MM.1S (cell line): ENCODE measurements around the gene DDX39A.

Experiments used
- DNase-seq: peaks from one replicate; pipeline ENCODE4 v3.0.0-alpha.2; 2015
- H2AFZ ChIP-seq: fragments of 300-600 bp; sonication (generic); 2 replicates; pipeline ENCODE4 v1.6.0; 2016; ENCODE audit warnings: antibody characterized with exemption, low read length
- H3F3A ChIP-seq: fragments of 300-600 bp; sonication (generic); 2 replicates; pipeline ENCODE4 v1.6.1; 2016; ENCODE audit warnings: mild to moderate bottlenecking, antibody characterized with exemption, low read length, moderate library complexity, mixed read lengths; ENCODE audit not compliant: insufficient read depth
- H3K27ac ChIP-seq: fragments of 300-600 bp; sonication (generic); 2 replicates; pipeline ENCODE4 v1.5.1; 2016; ENCODE audit warnings: mild to moderate bottlenecking, low read length
- H3K27me3 ChIP-seq: fragments of 300-600 bp; sonication (generic); replicated peaks from 2 replicates; pipeline ENCODE4 v1.6.0; 2016; ENCODE audit warnings: low read length; ENCODE audit not compliant: insufficient read depth
- H3K36me3 ChIP-seq: fragments of 300-600 bp; sonication (generic); replicated peaks from 2 replicates; pipeline ENCODE4 v1.6.1; 2016; ENCODE audit warnings: mild to moderate bottlenecking, low read length, mixed read lengths; ENCODE audit not compliant: insufficient read depth
- H3K4me1 ChIP-seq: fragments of 300-600 bp; sonication (generic); 2 replicates; pipeline ENCODE4 v1.6.1; 2016; ENCODE audit warnings: low read length, mixed read lengths
- H3K4me2 ChIP-seq: fragments of 300-600 bp; sonication (generic); 2 replicates; pipeline ENCODE4 v1.6.0; 2016; ENCODE audit warnings: low read depth, low read length
- H3K4me3 ChIP-seq: fragments of 300-600 bp; sonication (generic); 2 replicates; pipeline ENCODE4 v1.5.1; 2016; ENCODE audit warnings: low read length, mixed read lengths
- H3K79me2 ChIP-seq: fragments of 300-600 bp; sonication (generic); 2 replicates; pipeline ENCODE4 v1.6.1; 2016; ENCODE audit warnings: mixed run types, low read length, mixed read lengths
- H3K9ac ChIP-seq: fragments of 300-600 bp; sonication (generic); 2 replicates; pipeline ENCODE4 v1.6.1; 2016; ENCODE audit warnings: low read length, mixed read lengths
- H3K9me2 ChIP-seq: fragments of 300-600 bp; sonication (generic); replicated peaks from 2 replicates; pipeline ENCODE4 v1.6.1; 2016; ENCODE audit warnings: mild to moderate bottlenecking, low read length, mixed read lengths; ENCODE audit not compliant: insufficient read depth
- H3K9me3 ChIP-seq: fragments of 300-600 bp; sonication (generic); replicated peaks from 2 replicates; pipeline ENCODE4 v1.6.1; 2016; ENCODE audit warnings: mild to moderate bottlenecking, low read length, mixed read lengths; ENCODE audit not compliant: insufficient read depth
- H4K20me1 ChIP-seq: fragments of 300-600 bp; sonication (generic); 2 replicates; pipeline ENCODE4 v1.6.1; 2016; ENCODE audit warnings: mild to moderate bottlenecking, low read length, moderate library complexity, mixed read lengths; ENCODE audit not compliant: insufficient read depth
- CTCF ChIP-seq: fragments of 300-600 bp; sonication (generic); IDR thresholded peaks from 2 replicates; pipeline ENCODE4 v1.5.1; 2016; ENCODE audit warnings: antibody characterized with exemption, low read length, mixed read lengths
- EZH2 ChIP-seq: fragments of 300-600 bp; sonication (generic); optimal IDR thresholded peaks from 2 replicates; pipeline ENCODE3; 2017; ENCODE audit warnings: low read depth, mild to moderate bottlenecking, antibody characterized with exemption, low read length, mixed read lengths
- EZH2phosphoT487 ChIP-seq: fragments of 300-600 bp; sonication (generic); IDR thresholded peaks from 2 replicates; pipeline ENCODE4 v1.6.1; 2018; ENCODE audit warnings: antibody characterized with exemption, low read length

The DDX39A gene

GRCh38 chr19:14446336-14447036 is 27.3 kb upstream of the DDX39A start:
- H3K79me2 ChIP-seq: no peaks in the 10 kb centered on the region
- H3K27me3 ChIP-seq: no peaks in the 10 kb centered on the region
- TF ChIP-seq CTCF (no peak), EZH2 (no peak), EZH2phosphoT487 (no peak)
- H3K4me1 ChIP-seq: no peaks in the 10 kb centered on the region
- H3F3A ChIP-seq: no peaks in the 10 kb centered on the region
- H3K9me3 ChIP-seq: no peaks in the 10 kb centered on the region
- no peaks in the 10 kb centered on the region for H3K9me2 ChIP-seq
- no peak overlapping the region for H3K4me3 ChIP-seq
- H3K9ac ChIP-seq: no peak overlapping the region
- H3K36me3 ChIP-seq: no peaks in the 10 kb centered on the region; the same call in 1 of the 2 replicates
- no peak for DNase-seq
- H3K27ac ChIP-seq: no peak overlapping the region
- no peak overlapping the region for H2AFZ ChIP-seq
- H3K4me2 ChIP-seq: no peak overlapping the region
- no peaks in the 10 kb centered on the region for H4K20me1 ChIP-seq

GRCh38 chr19:14443632-14444216 is 24.6 kb upstream of the DDX39A start:
- H3K4me3 ChIP-seq: no peak overlapping the region
- no peaks in the 10 kb centered on the region for H3K27me3 ChIP-seq
- no peaks in the 10 kb centered on the region for H3F3A ChIP-seq
- no peaks in the 10 kb centered on the region; the same call in 1 of the 2 replicates for H3K36me3 ChIP-seq
- no peaks in the 10 kb centered on the region for H3K9me2 ChIP-seq
- no peak for DNase-seq
- H3K9ac ChIP-seq: no peak overlapping the region
- H3K4me1 ChIP-seq: peaks cover 3% of the 10 kb centered on the region; the same call in 1 of the 2 replicates
- no peaks in the 10 kb centered on the region for H3K9me3 ChIP-seq
- TF ChIP-seq CTCF (no peak), EZH2 (no peak), EZH2phosphoT487 (no peak)
- no peak overlapping the region for H2AFZ ChIP-seq
- no peak overlapping the region for H3K4me2 ChIP-seq
- H3K27ac ChIP-seq: no peak overlapping the region
- no peaks in the 10 kb centered on the region for H4K20me1 ChIP-seq
- peaks cover 21% of the 10 kb centered on the region for H3K79me2 ChIP-seq

- H2AFZ ChIP-seq: no peak overlapping the region
- H3K27ac ChIP-seq: no peak overlapping the region
- H3K36me3 ChIP-seq: no peaks in the 10 kb centered on the region; the same call in 1 of the 2 replicates
- H3K9me2 ChIP-seq: no peaks in the 10 kb centered on the region
- H3K9me3 ChIP-seq: no peaks in the 10 kb centered on the region
- TF ChIP-seq EZH2phosphoT487 (no peak), EZH2 (no peak)
- peaks cover 26% of the 10 kb centered on the region for H3K79me2 ChIP-seq
- H3K9ac ChIP-seq: no peak overlapping the region
- DNase-seq: no peak
- no peaks in the 10 kb centered on the region for H3F3A ChIP-seq
- no peak overlapping the region for H3K4me2 ChIP-seq
- H3K4me1 ChIP-seq: peaks cover 3% of the 10 kb centered on the region; the same call in 1 of the 2 replicates
- no peaks in the 10 kb centered on the region for H4K20me1 ChIP-seq
- no peaks in the 10 kb centered on the region for H3K27me3 ChIP-seq
- no peak overlapping the region for H3K4me3 ChIP-seq
These were observed 23.9 kb upstream of the DDX39A start for GRCh38 chr19:14442891-14443631.
